PC-9 (cell line): Measurements from ENCODE around the gene ACSM5.

Source experiments
- CTCF ChIP-seq: fragments of 200-600 bp; sonication (generic); conservative IDR thresholded peaks from 2 replicates; pipeline ENCODE4 v1.6.1; 2017; ENCODE audit warnings: mixed run types, antibody characterized with exemption, mild to moderate bottlenecking, moderate library complexity
- EZH2 ChIP-seq: fragments of 200-600 bp; sonication (generic); IDR thresholded peaks from 2 replicates; pipeline ENCODE4 v1.8.0; 2017; ENCODE audit warnings: antibody characterized with exemption, low read depth

GRCh38 chr16:20377181-20377580, 32.2 kb upstream of the ACSM5 start:
- TF ChIP-seq CTCF = no peak
- no peak for TF ChIP-seq EZH2
